PC-3 (cell line): ENCODE results near the gene TMEM232.

Source experiments
- CTCF ChIP-seq: fragments of 300-600 bp; sonication (generic); conservative IDR thresholded peaks from 2 replicates; pipeline ENCODE4 v1.5.1; 2017; ENCODE audit warnings: antibody characterized with exemption, low read depth, mild to moderate bottlenecking, low read length
- EZH2 ChIP-seq: fragments of 300-600 bp; sonication (generic); IDR thresholded peaks from one replicate; pipeline ENCODE4 v1.6.1; 2017; ENCODE audit warnings: antibody characterized with exemption, mild to moderate bottlenecking, low read length; ENCODE audit not compliant: unreplicated experiment

GRCh38 chr5:110398951-110399350 is 327.5 kb downstream of the TMEM232 start:
- TF ChIP-seq CTCF = no peak
- no peak for TF ChIP-seq EZH2
